DMS79 (cell line): ENCODE measurements around the gene ADPGK.

Experiments
- DNase-seq: peaks from one replicate; lab custom pipeline; 2025; lab: John Stamatoyannopoulos, UW

The ADPGK gene

DNA sequence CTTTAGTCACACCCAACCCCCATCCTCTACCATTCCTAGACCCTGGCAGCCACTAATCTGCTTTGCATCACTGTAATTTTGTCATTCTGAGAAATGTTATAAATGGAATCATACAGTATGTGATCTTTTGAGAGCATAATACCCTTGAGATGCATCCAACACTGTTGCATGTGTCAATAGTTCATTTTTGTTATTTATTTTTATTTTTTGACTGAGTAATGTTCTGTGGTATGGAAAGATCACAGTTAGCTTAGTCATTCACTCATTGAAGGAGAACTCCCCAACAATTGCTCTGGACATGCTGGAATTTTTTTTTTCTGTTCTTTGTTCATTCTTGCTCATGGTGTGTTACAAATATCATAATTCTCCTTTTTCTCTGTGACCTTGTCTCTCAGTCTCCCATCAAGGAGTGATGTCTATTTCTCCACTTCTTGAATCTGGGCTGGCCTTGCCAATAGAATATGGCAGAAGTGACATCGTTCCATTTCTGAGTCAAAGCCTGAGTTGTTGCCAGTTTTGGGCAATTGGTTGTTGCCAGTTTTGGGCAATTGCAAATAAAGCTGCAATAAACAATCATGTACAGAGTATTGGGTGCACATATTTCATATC is 6.8 kb upstream of the ADPGK start:
- no peak for DNase-seq

GRCh38 chr15:72787526-72787925 is 4.0 kb upstream of the ADPGK start:
- no peak for DNase-seq

DNA sequence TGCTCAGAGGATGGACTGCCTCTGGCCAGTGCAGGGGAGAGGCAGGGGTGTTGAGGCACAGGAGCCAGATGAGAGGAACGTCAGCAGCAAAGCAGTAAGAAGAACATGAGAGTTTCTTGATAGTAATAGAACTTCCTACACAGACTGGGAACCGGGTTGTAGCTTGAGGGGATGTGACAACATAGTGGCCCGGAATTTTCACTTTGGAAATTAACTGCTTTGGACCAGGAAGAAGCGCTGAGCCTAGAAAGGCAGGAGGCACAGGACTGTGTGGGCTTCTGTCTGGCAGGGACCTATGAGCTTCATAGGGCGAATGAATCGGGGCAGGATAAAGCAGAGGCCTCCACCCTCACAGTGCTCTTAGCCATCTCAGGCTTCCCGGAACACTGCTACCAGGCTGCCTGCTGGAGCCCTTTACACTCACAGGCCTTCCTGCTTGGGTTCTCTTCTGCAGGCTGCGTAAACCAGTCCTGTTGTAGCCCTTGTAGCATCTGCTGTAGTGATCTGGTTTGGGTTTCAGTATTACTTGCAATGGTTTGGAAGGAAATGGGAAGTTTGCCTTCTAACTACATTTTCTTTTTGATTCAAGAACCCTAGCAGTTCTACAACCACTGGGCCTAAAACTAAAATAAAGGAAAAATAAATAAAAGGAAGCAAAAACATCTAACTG is 3.3 kb upstream of the ADPGK start:
- no peak for DNase-seq

DNA sequence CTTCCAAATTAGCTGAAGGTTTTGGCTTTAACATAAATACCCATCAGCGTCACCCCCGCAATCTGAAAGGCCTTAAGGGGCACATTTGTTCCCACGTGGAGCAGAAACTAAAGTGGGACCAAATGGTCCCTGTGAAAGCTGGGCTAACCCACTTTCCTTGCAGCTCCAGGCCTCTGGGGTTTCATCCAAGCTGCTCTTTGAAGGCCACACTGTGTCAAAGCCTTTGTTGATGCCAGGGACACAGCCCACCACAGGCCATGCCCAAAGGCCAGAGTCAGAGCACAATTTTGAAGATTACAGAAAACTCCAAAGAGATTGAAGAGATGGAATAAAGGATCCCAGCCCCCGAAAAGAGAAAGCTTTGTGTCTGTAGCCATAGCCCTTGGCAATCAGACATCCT is 2.7 kb upstream of the ADPGK start:
- no peak for DNase-seq

GRCh38 chr15:72785841-72786240 is 2.3 kb upstream of the ADPGK start:
- no peak for DNase-seq

DNA sequence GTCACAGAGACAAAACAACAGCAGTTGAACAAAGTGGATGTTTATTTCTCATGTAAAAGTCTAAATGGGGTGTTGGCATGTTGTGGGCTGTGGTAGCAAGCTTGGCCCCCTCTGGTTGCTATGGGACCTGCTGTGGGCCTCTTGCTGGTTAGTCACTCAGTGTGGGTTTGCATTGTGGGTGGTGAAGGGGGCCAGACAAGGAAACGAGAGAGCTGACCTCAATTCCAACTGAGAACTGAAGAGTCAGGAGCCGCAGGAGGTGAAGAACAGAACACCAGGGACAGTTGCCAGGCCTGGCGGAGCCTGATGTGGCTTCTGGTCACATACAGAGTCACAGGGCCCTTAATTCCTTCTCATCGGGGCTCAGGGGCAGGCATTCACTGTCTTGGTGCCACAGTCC is 1.9 kb upstream of the ADPGK start:
- no peak for DNase-seq

GRCh38 chr15:72784456-72784876 is 908 bp upstream of the ADPGK start:
- no peak for DNase-seq

GRCh38 chr15:72783004-72783639 is 436 bp downstream of the ADPGK start:
- no peak for DNase-seq

DNA sequence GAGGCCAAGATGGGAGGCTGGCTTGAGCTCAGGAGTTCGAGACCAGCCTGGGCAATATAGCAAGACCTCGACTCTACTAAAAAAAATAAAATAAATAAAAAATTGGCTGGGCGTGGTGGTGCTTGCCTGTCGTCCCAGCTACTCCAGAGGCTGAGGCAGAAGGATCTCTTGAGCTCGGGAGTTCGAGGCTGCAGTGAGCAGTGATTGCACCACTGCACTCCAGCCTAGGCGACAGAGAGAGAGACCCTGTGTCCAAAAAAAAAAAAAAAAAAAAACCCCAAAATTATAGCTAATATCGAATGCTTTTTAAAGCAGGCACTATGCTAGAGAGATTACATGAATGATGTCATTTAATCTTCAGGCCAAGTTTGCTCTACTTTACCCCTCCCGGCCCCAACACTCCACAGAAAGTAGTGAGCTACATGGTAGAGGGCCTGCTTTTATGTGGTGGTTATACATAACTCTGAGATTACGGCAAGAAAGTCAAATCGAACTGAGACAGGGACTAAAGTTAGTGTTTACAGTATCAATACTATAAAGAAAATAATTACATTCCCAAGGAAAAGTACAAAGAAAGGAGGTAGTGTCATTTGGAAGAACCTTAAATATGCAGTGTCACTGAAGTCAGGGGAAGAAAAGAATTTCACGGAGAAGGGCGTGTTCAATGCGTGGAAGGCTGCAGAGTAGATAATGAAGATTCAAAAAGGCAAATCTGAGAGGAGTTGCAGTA is 1.1 kb downstream of the ADPGK start:
- DNase-seq: no peak

- no peak for DNase-seq
Observed at GRCh38 chr15:72781631-72782030, 1.9 kb downstream of the ADPGK start.

- no peak for DNase-seq
Observed at GRCh38 chr15:72778796-72779195, 4.8 kb downstream of the ADPGK start.

GRCh38 chr15:72774696-72775383 is 8.7 kb downstream of the ADPGK start:
- DNase-seq: no peak

DNA sequence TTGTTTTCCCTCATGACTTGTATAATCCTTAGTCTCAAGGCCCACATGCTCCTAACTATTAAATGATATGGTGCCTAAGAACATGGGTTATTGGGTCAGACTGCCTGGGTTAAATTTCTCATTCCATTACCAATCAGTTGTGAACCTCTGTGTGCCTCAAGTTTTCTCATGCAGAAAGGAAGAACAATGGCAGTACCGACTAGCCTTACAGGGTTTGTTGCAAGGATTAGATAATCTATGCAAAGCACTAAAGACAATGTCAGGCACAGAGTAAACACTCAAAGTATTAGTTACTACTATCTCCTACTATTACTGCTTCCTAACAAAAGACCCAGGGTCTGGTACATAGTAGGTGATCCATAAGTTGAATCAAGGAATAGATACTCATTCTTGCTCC is 12.2 kb downstream of the ADPGK start:
- DNase-seq: no peak

GRCh38 chr15:72770673-72771328 is 12.8 kb downstream of the ADPGK start:
- DNase-seq: no peak

GRCh38 chr15:72766780-72767179 is 16.8 kb downstream of the ADPGK start:
- DNase-seq: no peak

GRCh38 chr15:72766025-72766424 is 17.5 kb downstream of the ADPGK start:
- no peak for DNase-seq

GRCh38 chr15:72764656-72765055 is 18.9 kb downstream of the ADPGK start:
- no peak for DNase-seq

DNA sequence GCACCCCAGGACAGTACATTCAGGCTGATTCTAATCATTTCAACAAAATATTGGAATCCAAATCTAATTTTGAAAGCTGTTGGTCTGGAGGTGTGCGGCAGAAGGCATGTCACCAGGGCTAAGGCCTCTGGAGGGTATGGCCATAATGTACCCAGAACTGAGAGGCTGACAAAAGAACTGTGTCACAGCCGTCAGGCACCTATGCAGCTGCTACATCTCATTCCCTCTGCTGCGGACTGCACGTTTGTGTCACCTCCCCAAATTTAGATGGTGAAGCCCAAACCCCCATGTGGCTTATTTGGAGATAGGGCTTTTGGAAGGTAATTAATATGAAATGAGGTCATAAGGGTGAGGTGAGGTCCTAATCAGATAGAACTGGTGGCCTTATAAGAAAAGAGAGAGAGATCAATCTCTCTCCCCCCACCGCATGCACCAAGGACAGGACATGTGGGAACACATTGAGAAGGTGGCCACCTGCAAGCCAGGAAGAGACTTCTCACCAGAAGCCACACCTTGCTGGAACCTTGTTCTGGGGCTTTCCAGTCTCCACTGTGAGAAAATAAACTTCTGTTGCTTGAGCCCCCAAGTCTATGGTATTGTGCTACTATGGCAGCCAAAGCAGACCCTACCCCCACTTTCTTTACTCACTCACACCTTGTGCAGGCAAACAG is 22.8 kb downstream of the ADPGK start:
- DNase-seq: no peak

DNA sequence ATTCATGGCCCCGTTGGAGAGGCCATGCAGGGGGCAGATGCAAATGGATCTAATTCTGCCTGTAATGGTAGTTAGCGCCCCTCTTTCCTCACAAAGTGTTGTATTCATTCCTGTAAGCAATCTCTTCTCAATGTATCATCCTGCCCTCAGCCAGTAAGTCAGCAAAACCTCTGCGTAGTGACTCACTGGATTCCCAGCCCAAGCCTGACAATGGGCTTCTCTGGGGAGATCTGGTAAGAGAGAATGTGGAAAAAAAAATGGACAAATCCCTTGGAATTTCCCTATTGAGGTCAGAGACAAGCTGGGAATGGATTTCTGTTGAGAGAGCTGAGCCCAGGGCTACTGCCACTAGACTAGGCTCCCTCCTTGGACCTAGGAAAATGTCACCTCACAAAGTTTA is 25.4 kb downstream of the ADPGK start:
- DNase-seq: no peak

DNA sequence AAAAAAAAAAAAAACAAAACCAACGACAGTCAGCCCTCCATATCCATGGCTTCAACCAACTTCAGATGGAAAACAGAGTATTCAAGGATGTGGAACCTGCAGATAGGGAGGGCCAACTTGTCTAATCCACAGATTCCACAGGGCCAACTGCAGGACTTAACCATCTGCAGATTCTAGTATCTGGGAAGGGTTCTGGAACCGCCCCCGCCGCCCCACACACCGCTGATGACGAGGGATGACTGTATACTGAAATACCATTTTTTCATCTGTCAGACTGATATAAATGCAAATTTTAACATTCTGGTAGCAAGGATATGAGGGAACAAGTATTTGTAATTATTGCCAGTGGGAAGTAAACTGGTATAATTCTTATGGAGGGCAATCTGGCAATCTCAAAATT is 29.5 kb downstream of the ADPGK start:
- DNase-seq: no peak

DNA sequence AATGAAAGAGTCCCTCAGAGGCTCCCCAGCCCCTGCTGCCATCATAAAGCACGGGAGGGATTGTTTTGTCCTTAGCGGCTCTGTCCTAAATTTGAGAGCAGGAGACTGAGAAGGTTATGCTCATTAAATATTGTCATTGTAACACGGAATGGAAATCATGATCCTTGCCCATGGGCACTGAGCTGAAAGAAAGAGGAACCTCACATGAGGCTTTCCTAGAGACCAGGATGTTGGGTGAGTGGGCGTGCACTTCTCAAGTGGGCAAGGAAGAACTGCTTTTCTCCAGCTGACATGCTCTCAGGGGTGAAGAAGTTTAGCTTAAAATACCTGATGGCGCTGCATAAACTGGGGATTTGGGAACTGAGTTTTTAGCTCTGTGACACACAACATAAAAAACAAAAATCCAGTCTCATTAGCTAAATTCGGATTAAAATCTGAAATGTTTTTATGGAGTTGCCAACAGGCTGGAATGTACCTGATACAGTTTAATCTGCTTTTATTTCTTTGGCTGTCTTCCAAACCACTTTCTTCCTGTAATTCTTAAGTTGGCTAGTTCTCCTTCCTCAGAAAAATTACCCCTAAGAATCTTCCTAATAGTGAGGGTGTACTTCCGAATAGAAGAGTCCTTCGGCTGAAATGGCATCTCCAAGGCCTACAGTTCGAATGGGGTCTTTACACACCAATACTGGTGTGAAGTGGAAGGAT is 31.7 kb downstream of the ADPGK start:
- DNase-seq: no peak
